Fibroblast of skin of right biceps (primary cell): ENCODE results near the gene SPINK8.
"Not testable (repeated sequence)": the region's sequence is repeated elsewhere in the genome, so short reads cannot be mapped to it uniquely, and the experiment has no call there.

Experiments used
- DNase-seq: peaks from one replicate; pipeline ENCODE4 v3.0.0-alpha.2; 2013

The SPINK8 gene

DNA sequence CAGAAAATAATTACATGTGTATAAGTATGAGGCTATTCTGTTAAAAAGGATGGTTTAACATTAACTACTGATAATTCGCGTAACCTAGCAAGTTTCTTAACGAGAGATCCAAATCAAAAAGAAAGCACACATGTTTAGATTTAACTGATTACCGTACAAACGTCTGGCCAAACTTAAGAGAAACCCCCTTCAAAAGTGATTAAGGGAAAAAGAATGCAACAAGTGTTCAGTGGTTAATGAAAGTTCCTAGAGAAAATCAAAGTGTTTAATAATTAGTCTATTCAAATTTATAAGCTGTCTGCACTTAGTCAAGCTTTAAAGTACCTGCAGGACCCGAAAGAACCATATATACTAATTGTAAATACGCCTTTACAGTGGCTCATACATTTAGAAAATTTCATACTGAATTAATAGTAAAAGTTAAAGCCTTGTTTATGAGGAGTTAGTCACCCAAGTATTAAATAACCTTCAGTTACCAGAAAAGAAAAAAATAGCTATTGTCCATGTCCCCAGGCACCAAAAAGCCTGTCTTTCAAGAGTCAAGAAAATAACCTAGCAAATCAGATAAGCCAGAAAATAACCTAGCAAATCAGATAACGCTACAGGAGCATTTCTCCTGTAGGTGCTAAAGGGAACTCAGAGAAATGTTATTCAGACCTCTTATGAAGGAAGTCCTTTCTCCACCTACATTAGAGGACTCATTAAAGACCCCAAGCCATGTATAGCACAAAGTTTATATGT lies 58.0 kb downstream of the SPINK8 start:
- DNase-seq: no peak

DNA sequence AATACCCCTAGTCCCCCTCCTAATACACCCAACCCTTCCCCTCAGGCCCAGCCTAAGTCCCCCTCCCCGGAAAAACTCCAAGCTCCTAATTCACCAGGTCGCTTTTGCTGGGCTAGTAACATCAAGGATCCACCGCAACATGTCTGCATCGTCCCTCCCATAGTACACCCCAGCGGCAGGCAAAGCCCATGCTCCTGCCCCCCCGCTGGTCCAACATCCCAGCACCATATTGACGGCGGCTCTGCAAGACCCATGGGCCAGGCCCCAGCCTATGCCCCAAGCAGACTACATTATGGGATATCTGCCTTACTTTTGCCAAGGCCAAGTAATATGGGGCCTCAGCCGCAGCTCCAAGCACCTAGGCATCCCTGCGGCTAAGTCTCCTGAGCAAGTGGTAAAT lies 59.0 kb downstream of the SPINK8 start:
- no peak for DNase-seq

GRCh38 chr3:48273594-48274211 lies 59.8 kb downstream of the SPINK8 start:
- peak; percentile 55 for DNase-seq

GRCh38 chr3:48271763-48272498 lies 61.5 kb downstream of the SPINK8 start:
- DNase-seq: no peak

DNA sequence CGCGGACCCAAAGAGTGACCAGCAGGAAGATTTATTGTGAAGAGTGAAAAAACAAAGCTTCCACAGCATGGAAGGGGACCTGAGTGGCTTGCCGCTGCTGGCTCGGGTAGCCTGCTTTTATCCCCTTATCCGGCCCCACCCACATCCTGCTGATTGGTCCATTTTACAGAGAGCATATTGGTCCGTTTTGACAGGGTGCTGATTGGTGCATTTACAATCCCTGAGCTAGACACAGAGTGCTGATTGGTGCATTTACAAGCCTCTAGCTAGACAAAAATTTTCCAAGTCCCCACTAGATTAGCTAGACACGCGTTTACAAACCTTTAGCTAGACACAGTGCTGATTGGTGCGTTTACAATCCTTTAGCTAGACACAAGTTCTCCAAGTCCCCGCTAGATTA lies 62.2 kb downstream of the SPINK8 start:
- DNase-seq: not testable (repeated sequence)

- DNase-seq: no peak
Measured at GRCh38 chr3:48270306-48270705, 63.2 kb downstream of the SPINK8 start.

DNA sequence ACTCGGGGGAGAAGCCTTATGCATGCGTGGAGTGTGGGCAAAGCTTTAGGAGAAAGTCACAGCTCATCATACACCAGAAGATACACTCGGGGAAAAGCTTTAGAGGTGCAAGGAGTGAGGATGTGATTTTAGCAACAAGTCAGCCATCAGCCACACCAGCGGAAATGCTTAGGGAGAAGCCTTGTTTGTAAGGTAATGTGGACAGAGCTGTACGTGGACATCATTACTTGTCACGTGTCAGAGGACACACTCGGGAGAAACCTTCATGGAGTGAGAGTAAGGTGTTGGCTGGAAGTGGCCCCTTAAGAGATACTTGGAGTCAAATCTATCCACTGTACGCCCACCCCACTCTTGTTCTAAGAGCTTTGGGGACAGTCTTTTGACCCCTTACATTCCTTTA lies 63.9 kb downstream of the SPINK8 start:
- DNase-seq: no peak

DNA sequence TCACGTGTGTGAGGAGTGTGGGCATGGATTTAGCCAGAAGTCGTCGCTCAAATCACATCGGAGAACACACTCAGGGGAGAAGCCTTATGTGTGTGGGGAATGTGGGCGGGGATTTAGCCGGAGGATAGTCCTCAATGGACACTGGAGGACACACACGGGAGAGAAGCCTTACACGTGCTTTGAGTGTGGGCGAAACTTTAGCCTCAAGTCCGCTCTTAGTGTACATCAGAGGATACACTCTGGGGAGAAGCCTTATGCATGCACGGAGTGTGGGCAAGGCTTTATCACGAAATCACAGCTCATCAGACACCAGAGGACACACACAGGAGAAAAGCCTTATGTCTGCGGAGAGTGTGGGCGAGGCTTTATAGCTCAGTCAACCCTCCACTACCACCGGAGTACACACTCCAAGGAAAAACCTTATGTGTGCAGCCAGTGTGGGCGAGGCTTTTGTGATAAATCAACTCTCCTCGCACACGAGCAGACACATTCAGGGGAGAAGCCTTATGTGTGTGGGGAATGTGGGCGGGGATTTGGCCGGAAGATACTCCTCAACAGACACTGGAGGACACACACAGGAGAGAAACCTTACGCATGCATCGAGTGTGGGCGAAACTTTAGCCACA lies 64.4 kb downstream of the SPINK8 start:
- DNase-seq: no peak

- DNase-seq: no peak
Measured at GRCh38 chr3:48268381-48268935, 65.0 kb downstream of the SPINK8 start.

DNA sequence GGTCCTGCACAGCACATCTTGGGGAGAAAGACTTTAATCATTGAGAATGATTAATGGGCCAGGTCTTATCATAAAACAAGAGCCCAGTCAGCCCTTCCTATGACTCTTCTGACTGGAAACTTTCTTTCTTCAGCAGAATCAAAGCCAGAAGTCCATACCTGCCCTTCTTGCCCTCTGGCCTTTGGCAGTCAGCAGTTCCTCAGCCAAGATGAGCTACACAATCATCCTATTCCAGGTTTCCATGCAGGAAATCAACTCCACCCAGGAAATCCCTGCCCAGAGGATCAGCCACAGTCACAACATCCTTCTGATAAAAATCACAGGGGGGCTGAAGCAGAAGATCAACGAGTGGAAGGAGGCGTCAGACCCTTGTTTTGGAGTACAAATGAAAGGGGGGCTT lies 65.7 kb downstream of the SPINK8 start:
- no peak for DNase-seq

GRCh38 chr3:48258530-48258929 lies 74.9 kb downstream of the SPINK8 start:
- no peak for DNase-seq
